Measurements from ENCODE around the gene LDB2. TPM values are rescaled to one million over a fixed set of nuclear protein-coding genes. Genes with fewer than 3 reads are reported as not detected.

Gene LDB2
- total RNA-seq, 3 donors from 2014 or later: 34.5 to 68.8 (median 36.5) TPM

DNA sequence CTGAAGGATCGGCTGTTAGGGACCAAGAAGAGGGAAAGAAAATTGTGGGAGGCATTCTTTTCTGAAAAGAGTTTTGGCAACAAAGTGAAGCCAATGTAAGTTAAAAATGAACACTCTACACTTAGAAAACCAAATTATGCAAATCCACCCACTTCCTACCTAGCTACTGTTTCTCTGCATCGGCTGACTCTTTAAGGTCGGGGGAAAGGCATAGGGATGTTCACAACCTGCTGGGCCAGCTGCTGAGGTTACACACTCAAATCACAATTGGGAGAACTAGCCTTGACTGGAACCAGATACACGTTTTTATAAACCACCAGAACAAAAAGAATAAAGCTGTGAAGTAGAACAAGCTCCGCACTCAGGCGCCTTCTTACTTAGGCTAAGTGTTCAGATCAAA lies 165.7 kb downstream of the LDB2 start:
- Histone ChIP-seq H3K4me3 (no peak overlapping the region), H3K36me3 (no peaks in the 10 kb centered on the region), H3K9me3 (no peaks in the 10 kb centered on the region), H3K27me3 (no peaks in the 10 kb centered on the region), H3K4me1 (no peaks in the 10 kb centered on the region), H3K27ac (no peak overlapping the region)
- intact Hi-C loops (cut with DNase I; ENCODE audit: low total_unique reads): no loop called here
- DNase-seq (ENCODE audit: low spot score in 2 of 2): no peak
- no peak for TF ChIP-seq POLR2A (IDR thresholded peaks at IDR 0.05)
- no peak for TF ChIP-seq POLR2AphosphoS5 (IDR thresholded peaks at IDR 0.05)
- TF ChIP-seq, protein P1, sequence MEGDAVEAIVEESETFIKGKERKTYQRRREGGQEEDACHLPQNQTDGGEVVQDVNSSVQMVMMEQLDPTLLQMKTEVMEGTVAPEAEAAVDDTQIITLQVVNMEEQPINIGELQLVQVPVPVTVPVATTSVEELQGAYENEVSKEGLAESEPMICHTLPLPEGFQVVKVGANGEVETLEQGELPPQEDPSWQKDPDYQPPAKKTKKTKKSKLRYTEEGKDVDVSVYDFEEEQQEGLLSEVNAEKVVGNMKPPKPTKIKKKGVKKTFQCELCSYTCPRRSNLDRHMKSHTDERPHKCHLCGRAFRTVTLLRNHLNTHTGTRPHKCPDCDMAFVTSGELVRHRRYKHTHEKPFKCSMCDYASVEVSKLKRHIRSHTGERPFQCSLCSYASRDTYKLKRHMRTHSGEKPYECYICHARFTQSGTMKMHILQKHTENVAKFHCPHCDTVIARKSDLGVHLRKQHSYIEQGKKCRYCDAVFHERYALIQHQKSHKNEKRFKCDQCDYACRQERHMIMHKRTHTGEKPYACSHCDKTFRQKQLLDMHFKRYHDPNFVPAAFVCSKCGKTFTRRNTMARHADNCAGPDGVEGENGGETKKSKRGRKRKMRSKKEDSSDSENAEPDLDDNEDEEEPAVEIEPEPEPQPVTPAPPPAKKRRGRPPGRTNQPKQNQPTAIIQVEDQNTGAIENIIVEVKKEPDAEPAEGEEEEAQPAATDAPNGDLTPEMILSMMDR (IDR thresholded peaks at IDR 0.05): no peak

DNA sequence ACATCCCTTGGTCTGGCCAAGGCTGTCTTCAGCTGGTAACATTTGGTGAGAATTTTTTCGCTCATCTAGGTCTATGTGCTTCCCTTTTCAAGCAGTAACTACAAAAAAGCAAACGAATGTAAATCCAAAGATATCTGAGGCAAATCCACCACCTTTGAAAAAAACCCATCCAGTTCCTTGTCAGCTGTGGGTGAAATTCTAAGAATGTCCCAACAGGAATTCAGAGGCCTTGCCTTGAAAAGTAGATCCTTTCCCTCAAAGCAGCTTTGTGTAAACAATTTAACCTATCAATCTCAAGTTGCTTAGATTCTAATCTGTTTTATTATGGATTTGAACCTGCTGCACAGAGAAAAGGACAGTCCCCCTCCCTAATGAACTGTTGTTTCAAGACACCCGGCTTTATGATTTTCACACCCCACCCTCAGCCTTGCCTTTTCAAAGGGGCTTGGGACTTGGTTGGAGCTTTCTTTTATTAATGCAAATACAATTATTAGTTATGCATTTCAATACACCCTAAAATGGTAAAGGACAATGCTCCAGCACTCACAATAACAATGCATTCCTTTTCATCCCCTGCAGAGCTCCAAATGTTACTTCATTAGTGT lies 166.6 kb downstream of the LDB2 start:
- Histone ChIP-seq H3K36me3 (no peaks in the 10 kb centered on the region), H3K4me1 (no peaks in the 10 kb centered on the region), H3K27me3 (no peaks in the 10 kb centered on the region), H3K4me3 (no peak overlapping the region), H3K27ac (no peak overlapping the region), H3K9me3 (no peaks in the 10 kb centered on the region)
- no peak for TF ChIP-seq POLR2AphosphoS5 (IDR thresholded peaks at IDR 0.05)
- TF ChIP-seq, protein P1 (IDR thresholded peaks at IDR 0.05): no peak
- TF ChIP-seq POLR2A (IDR thresholded peaks at IDR 0.05): no peak
- intact Hi-C loops (cut with DNase I; ENCODE audit: low total_unique reads): no loop called here
- no peak for DNase-seq (ENCODE audit: low spot score in 2 of 2)

DNA sequence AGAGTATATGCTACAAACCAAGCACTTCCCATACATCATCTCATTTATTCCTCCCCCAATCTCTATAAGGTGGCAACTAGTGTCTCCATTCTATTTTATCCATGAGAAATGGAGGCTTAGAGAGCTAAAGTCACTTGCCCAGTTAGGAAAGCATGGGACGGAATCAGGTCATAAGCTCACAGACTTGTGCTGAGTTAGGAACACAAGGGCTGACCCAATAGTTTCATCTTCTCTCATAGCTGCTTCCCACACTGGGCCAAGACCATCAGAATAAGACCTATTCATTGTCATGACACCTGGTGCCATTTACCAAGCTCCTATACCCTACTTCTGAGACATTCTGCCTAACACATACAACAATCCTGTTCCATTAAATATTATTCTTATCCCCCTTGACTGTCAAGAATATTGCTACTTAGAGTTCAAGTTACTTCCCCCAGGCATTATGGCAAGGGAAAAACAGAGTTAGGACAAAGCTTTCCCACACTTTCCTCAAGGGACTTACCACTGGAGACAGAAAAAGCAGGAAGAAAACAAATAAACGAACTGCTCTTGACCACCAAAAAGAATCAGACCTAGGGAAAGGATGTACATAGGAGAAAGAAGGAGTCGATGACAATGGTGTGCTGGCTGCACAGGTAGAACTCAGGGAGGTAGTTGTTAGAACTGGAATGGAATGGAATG lies 167.8 kb downstream of the LDB2 start:
- H3K9me3 ChIP-seq: no peaks in the 10 kb centered on the region
- no peak for DNase-seq (ENCODE audit: low spot score in 2 of 2)
- no peaks in the 10 kb centered on the region for H3K36me3 ChIP-seq
- no peaks in the 10 kb centered on the region for H3K27me3 ChIP-seq
- no peak for TF ChIP-seq POLR2AphosphoS5 (IDR thresholded peaks at IDR 0.05)
- no peak for TF ChIP-seq POLR2A (IDR thresholded peaks at IDR 0.05)
- TF ChIP-seq, protein P1 (IDR thresholded peaks at IDR 0.05): no peak
- intact Hi-C loops (cut with DNase I; ENCODE audit: low total_unique reads): no loop called here
- H3K4me3 ChIP-seq: no peak overlapping the region
- H3K27ac ChIP-seq: peak overlapping the region in 1 of 2 donors; percentile 9
- H3K4me1 ChIP-seq: no peaks in the 10 kb centered on the region

DNA sequence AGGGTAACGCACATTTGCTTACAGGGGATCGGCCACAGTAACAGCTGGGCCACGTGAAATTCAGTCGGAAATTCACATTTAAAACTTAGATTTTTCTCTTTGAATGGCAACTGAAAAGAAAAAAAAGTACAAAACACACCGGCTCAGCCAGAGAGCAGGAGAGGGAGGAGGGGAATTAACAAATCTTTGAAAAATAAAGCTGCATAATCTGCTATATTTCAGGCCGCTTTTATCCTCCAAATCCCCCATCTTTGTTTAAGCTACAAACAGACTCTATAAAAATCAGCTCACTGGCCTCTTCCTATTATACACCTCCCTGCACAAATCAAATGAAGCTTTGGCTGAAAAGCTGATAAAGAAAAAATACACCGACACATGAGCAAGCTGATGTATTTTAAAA lies 169.1 kb downstream of the LDB2 start:
- H3K9me3 ChIP-seq: no peaks in the 10 kb centered on the region
- no peak for DNase-seq (ENCODE audit: low spot score in 2 of 2)
- H3K27ac ChIP-seq: no peak overlapping the region
- no peak overlapping the region for H3K4me3 ChIP-seq
- TF ChIP-seq POLR2A (IDR thresholded peaks at IDR 0.05) (no peak), POLR2AphosphoS5 (IDR thresholded peaks at IDR 0.05) (no peak)
- TF ChIP-seq, protein P1 (IDR thresholded peaks at IDR 0.05): no peak
- intact Hi-C loops (cut with DNase I; ENCODE audit: low total_unique reads): no loop called here
- H3K27me3 ChIP-seq: no peaks in the 10 kb centered on the region
- no peaks in the 10 kb centered on the region for H3K4me1 ChIP-seq
- H3K36me3 ChIP-seq: no peaks in the 10 kb centered on the region

DNA sequence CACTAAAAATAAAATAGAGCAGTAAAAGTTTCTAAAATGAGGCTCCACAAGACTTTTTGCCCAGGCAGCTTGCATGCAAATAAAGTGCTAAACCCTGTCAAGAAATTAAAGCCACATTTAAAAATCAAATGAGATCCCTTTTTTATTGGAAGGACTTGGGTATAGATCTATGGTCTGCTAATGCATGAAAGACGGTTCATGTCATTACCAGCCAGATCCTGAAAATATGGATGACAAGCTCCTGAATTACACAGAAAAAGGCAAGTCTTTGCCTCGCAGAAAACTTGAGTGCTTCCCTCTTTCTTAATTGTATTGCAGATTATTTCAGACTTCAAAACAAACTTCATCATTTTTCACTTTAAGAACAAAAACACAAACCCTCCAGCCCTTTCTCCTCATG lies 169.6 kb downstream of the LDB2 start:
- TF ChIP-seq POLR2AphosphoS5 (IDR thresholded peaks at IDR 0.05) (no peak), POLR2A (IDR thresholded peaks at IDR 0.05) (no peak)
- TF ChIP-seq, protein P1 (IDR thresholded peaks at IDR 0.05): no peak
- no peaks in the 10 kb centered on the region for H3K36me3 ChIP-seq
- DNase-seq (ENCODE audit: low spot score in 2 of 2): no peak
- H3K9me3 ChIP-seq: no peaks in the 10 kb centered on the region
- no peaks in the 10 kb centered on the region for H3K4me1 ChIP-seq
- no peak overlapping the region for H3K4me3 ChIP-seq
- intact Hi-C loops (cut with DNase I; ENCODE audit: low total_unique reads): no loop called here
- H3K27me3 ChIP-seq: no peaks in the 10 kb centered on the region
- H3K27ac ChIP-seq: no peak overlapping the region

Measured in breast epithelium (tissue), 4 donors.